ENCODE measurements around the gene LYZL6. TPM values are rescaled to one million over a fixed set of nuclear protein-coding genes. Genes with fewer than 3 reads are reported as not detected.

Gene LYZL6
- total and polyA plus RNA-seq, 10 of the 15 experiments (the other 5 are each of a cell fraction or from before 2014, with no cell fraction given), result not detected

GRCh38 chr17:35890774-35891155 lies 52.7 kb downstream of the LYZL6 start (continued):
- TF ChIP-seq ETV6 (conservative IDR thresholded peaks at IDR 0.05 in 1 of 2, IDR thresholded peaks at IDR 0.05 in 1 of 2; ENCODE audit: borderline replicate concordance in 1 of 2, low read depth in 1 of 2), result no peak
- peak; percentile 80 for TF ChIP-seq RUNX3 (IDR thresholded peaks at IDR 0.05; ENCODE audit: low read length)
- TF ChIP-seq CHD1 (IDR thresholded peaks at IDR 0.05; ENCODE audit: low read depth, low read length), result no peak
- TF ChIP-seq CHD4 (IDR thresholded peaks at IDR 0.05), result no peak
- peak; percentile 62 for TF ChIP-seq MEF2B (IDR thresholded peaks at IDR 0.05; ENCODE audit: partially characterized antibody, poor library complexity, severe bottlenecking)
- TF ChIP-seq TCF7 (IDR thresholded peaks at IDR 0.05; ENCODE audit: borderline replicate concordance), result no peak
- TF ChIP-seq HDAC2 (IDR thresholded peaks at IDR 0.05), result no peak
- TF ChIP-seq ZZZ3 (IDR thresholded peaks at IDR 0.05; ENCODE audit: control insufficient read depth, insufficient read length, low read depth), result no peak
- TF ChIP-seq, protein P1, sequence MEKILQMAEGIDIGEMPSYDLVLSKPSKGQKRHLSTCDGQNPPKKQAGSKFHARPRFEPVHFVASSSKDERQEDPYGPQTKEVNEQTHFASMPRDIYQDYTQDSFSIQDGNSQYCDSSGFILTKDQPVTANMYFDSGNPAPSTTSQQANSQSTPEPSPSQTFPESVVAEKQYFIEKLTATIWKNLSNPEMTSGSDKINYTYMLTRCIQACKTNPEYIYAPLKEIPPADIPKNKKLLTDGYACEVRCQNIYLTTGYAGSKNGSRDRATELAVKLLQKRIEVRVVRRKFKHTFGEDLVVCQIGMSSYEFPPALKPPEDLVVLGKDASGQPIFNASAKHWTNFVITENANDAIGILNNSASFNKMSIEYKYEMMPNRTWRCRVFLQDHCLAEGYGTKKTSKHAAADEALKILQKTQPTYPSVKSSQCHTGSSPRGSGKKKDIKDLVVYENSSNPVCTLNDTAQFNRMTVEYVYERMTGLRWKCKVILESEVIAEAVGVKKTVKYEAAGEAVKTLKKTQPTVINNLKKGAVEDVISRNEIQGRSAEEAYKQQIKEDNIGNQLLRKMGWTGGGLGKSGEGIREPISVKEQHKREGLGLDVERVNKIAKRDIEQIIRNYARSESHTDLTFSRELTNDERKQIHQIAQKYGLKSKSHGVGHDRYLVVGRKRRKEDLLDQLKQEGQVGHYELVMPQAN (conservative IDR thresholded peaks at IDR 0.05), result no peak
- peak; percentile 65 for TF ChIP-seq CHD2 (IDR thresholded peaks at IDR 0.05; ENCODE audit: borderline replicate concordance, low read depth, low read length)
- no peak for TF ChIP-seq SMAD5 (IDR thresholded peaks at IDR 0.05; ENCODE audit: low read depth)
- no peak for TF ChIP-seq KAT2A (conservative IDR thresholded peaks at IDR 0.05; ENCODE audit: control insufficient read depth, low read depth, low read length)
- peak; percentile 70 for TF ChIP-seq SMAD1 (IDR thresholded peaks at IDR 0.05; ENCODE audit: low read depth, partially characterized antibody)
- TF ChIP-seq MAX (IDR thresholded peaks at IDR 0.05; ENCODE audit: low read depth, low read length), result peak; percentile 42; the same call in 1 of the 2 replicates
- peak; percentile 54; the same call in 1 of the 2 replicates for TF ChIP-seq SIN3A (IDR thresholded peaks at IDR 0.05; ENCODE audit: low read depth, low read length)
- no peak for TF ChIP-seq ZBED1 (IDR thresholded peaks at IDR 0.05; ENCODE audit: borderline replicate concordance)
- no peak for TF ChIP-seq ZNF207 (IDR thresholded peaks at IDR 0.05; ENCODE audit: borderline replicate concordance)
- 0 out of 2 replicates have a peak, but pooled peaks have one; percentile 51 for TF ChIP-seq MYB (IDR thresholded peaks at IDR 0.05; ENCODE audit: borderline replicate concordance, low read depth, low read length)
- TF ChIP-seq, protein P2, sequence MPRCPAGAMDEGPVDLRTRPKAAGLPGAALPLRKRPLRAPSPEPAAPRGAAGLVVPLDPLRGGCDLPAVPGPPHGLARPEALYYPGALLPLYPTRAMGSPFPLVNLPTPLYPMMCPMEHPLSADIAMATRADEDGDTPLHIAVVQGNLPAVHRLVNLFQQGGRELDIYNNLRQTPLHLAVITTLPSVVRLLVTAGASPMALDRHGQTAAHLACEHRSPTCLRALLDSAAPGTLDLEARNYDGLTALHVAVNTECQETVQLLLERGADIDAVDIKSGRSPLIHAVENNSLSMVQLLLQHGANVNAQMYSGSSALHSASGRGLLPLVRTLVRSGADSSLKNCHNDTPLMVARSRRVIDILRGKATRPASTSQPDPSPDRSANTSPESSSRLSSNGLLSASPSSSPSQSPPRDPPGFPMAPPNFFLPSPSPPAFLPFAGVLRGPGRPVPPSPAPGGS (IDR thresholded peaks at IDR 0.05; ENCODE audit: borderline replicate concordance, insufficient read depth, low read depth, low read length, poor library complexity, severe bottlenecking), result no peak
- peak; percentile 53; the same call in 1 of the 2 replicates for TF ChIP-seq MXI1 (IDR thresholded peaks at IDR 0.05; ENCODE audit: low read depth, low read length)
- TF ChIP-seq NFXL1 (IDR thresholded peaks at IDR 0.05; ENCODE audit: borderline replicate concordance), result no peak
- TF ChIP-seq YY1 (IDR thresholded peaks at IDR 0.05; ENCODE audit: low read depth, low read length), result no peak
- no peak for TF ChIP-seq HDAC6 (IDR thresholded peaks at IDR 0.05; ENCODE audit: unreplicated experiment)
- no peak for TF ChIP-seq HCFC1 (IDR thresholded peaks at IDR 0.05; ENCODE audit: low read length)
- no peak; the same call in 1 of the 2 replicates for TF ChIP-seq IRF5 (IDR thresholded peaks at IDR 0.05; ENCODE audit: borderline replicate concordance)
- peak; percentile 83 for TF ChIP-seq IKZF1 (conservative IDR thresholded peaks at IDR 0.05)
- TF ChIP-seq E2F4 (IDR thresholded peaks at IDR 0.05; ENCODE audit: low read depth, low read length), result no peak
